GM19043 (cell line): Measurements from ENCODE around the gene CRELD2.

Experiments used
- ATAC-seq: cut with Tn5 transposase; IDR thresholded peaks from one replicate; pipeline ENCODE4 v1.9.1; 2021; ENCODE audit warnings: low read depth; ENCODE audit not compliant: unreplicated experiment

Gene CRELD2

GRCh38 chr22:49964136-49965090, 46.0 kb downstream of the CRELD2 start:
- no peak for ATAC-seq

- ATAC-seq: no peak
Measured at GRCh38 chr22:49965091-49966040, 46.9 kb downstream of the CRELD2 start.

- ATAC-seq: no peak
Measured at GRCh38 chr22:49966041-49966773, 47.8 kb downstream of the CRELD2 start.

- ATAC-seq: no peak
Measured at GRCh38 chr22:49966774-49967705, 48.6 kb downstream of the CRELD2 start.

GRCh38 chr22:49967706-49968208, 49.3 kb downstream of the CRELD2 start:
- no peak for ATAC-seq

- ATAC-seq: no peak
Measured at GRCh38 chr22:49968313-49968830, 49.9 kb downstream of the CRELD2 start.

GRCh38 chr22:49968831-49969661, 50.6 kb downstream of the CRELD2 start:
- ATAC-seq: no peak

- ATAC-seq: no peak
Measured at GRCh38 chr22:49969751-49970527, 51.5 kb downstream of the CRELD2 start.

GRCh38 chr22:49970528-49971231, 52.2 kb downstream of the CRELD2 start:
- ATAC-seq: peak; percentile 60

GRCh38 chr22:49971232-49972162, 53.1 kb downstream of the CRELD2 start:
- no peak for ATAC-seq

GRCh38 chr22:49972163-49973017, 54.0 kb downstream of the CRELD2 start:
- ATAC-seq: no peak

- ATAC-seq: no peak
Measured at GRCh38 chr22:49973018-49973961, 54.9 kb downstream of the CRELD2 start.

- ATAC-seq: no peak
Measured at GRCh38 chr22:49975543-49976389, 57.3 kb downstream of the CRELD2 start.
